ENCODE measurements around the gene SCUBE1. TPM values are rescaled to one million over a fixed set of nuclear protein-coding genes. Genes with fewer than 3 reads are reported as not detected.

The SCUBE1 gene
- polyA plus RNA-seq, 1 experiment = not detected

- H3K27me3 ChIP-seq (ENCODE audit: control insufficient read depth, insufficient read depth, low read length) = peaks cover 29% of the 10 kb centered on the region
Measured at GRCh38 chr22:43345761-43346301, 2.7 kb upstream of the SCUBE1 start.

GRCh38 chr22:43345356-43345755, 2.2 kb upstream of the SCUBE1 start:
- ChIA-PET CTCF (interaction anchor here (0.7 to 9.6 kb wide), 21 partner anchors 8 to 115 kb away, joined by 3 to 264 read pairs (median 5); no protein-coding TSS in a partner anchor), POLR2A (no interaction called here)
- no peaks in the 10 kb centered on the region for H3K36me3 ChIP-seq (ENCODE audit: control insufficient read depth, insufficient read depth, low read length)
- DNase-seq (ENCODE audit: low read depth) = no peak
- no peak overlapping the region for H3K4me3 ChIP-seq (ENCODE audit: low read depth, low read length)
- peaks cover 31% of the 10 kb centered on the region for H3K27me3 ChIP-seq (ENCODE audit: control insufficient read depth, insufficient read depth, low read length)
- no peak for TF ChIP-seq CTCF (IDR thresholded peaks at IDR 0.05; ENCODE audit: insufficient read depth, low read depth, low read length)

More at GRCh38 chr22:43345761-43346301, 2.7 kb upstream of the SCUBE1 start:
- CTCF ChIA-PET = interaction anchor here (0.7 to 9.6 kb wide), 36 partner anchors 9 to 118 kb away, joined by 3 to 264 read pairs (median 5); no protein-coding TSS in a partner anchor
- no peak for TF ChIP-seq CTCF (IDR thresholded peaks at IDR 0.05; ENCODE audit: insufficient read depth, low read depth, low read length)
- H3K4me3 ChIP-seq (ENCODE audit: low read depth, low read length) = no peak overlapping the region
- DNase-seq (ENCODE audit: low read depth) = no peak
- POLR2A ChIA-PET = no interaction called here
- H3K36me3 ChIP-seq (ENCODE audit: control insufficient read depth, insufficient read depth, low read length) = no peaks in the 10 kb centered on the region

GRCh38 chr22:43344520-43344787, 1.3 kb upstream of the SCUBE1 start:
- Histone ChIP-seq H3K36me3 (ENCODE audit: control insufficient read depth, insufficient read depth, low read length) (no peaks in the 10 kb centered on the region), H3K27me3 (ENCODE audit: control insufficient read depth, insufficient read depth, low read length) (peaks cover 33% of the 10 kb centered on the region), H3K4me3 (ENCODE audit: low read depth, low read length) (no peak overlapping the region)
- no peak for DNase-seq (ENCODE audit: low read depth)
- POLR2A ChIA-PET = no interaction called here
- CTCF ChIA-PET = interaction anchor here (0.6 to 9.6 kb wide), 4 partner anchors 12 to 102 kb away, joined by 3 to 264 read pairs (median 3); no protein-coding TSS in a partner anchor
- TF ChIP-seq CTCF (IDR thresholded peaks at IDR 0.05; ENCODE audit: insufficient read depth, low read depth, low read length) = no peak

GRCh38 chr22:43343670-43344519, 723 bp upstream of the SCUBE1 start:
- CTCF ChIA-PET = interaction anchor here (0.5 to 9.6 kb wide), 5 partner anchors 12 to 101 kb away, joined by 3 to 264 read pairs (median 3); no protein-coding TSS in a partner anchor
- DNase-seq (ENCODE audit: low read depth) = no peak
- POLR2A ChIA-PET = no interaction called here
- no peak for TF ChIP-seq CTCF (IDR thresholded peaks at IDR 0.05; ENCODE audit: insufficient read depth, low read depth, low read length)
- H3K36me3 ChIP-seq (ENCODE audit: control insufficient read depth, insufficient read depth, low read length) = no peaks in the 10 kb centered on the region
- H3K27me3 ChIP-seq (ENCODE audit: control insufficient read depth, insufficient read depth, low read length) = peaks cover 33% of the 10 kb centered on the region
- no peak overlapping the region for H3K4me3 ChIP-seq (ENCODE audit: low read depth, low read length)

All from BJ (cell line).